GM21526 (cell line): ENCODE results near the gene SURF1.
"Not testable (repeated sequence)": the region's sequence is repeated elsewhere in the genome, so short reads cannot be mapped to it uniquely, and the experiment has no call there.

Experiments
- ATAC-seq: cut with Tn5 transposase; IDR thresholded peaks from one replicate; pipeline ENCODE4 v1.9.1; 2021; ENCODE audit warnings: moderate library complexity; ENCODE audit not compliant: unreplicated experiment, low FRiP score

SURF1 gene

GRCh38 chr9:133384736-133385321 lies 28.5 kb upstream of the SURF1 start:
- ATAC-seq, result no peak

GRCh38 chr9:133383438-133383837 lies 27.2 kb upstream of the SURF1 start:
- ATAC-seq, result no peak

GRCh38 chr9:133382507-133383141 lies 26.3 kb upstream of the SURF1 start:
- no peak for ATAC-seq

GRCh38 chr9:133380734-133381133 lies 24.4 kb upstream of the SURF1 start:
- no peak for ATAC-seq

GRCh38 chr9:133379153-133380086 lies 23.1 kb upstream of the SURF1 start:
- ATAC-seq, result no peak

- no peak for ATAC-seq
Measured at GRCh38 chr9:133378408-133378962, 22.2 kb upstream of the SURF1 start.

GRCh38 chr9:133377721-133378216 lies 21.5 kb upstream of the SURF1 start:
- no peak for ATAC-seq

GRCh38 chr9:133377280-133377679 lies 21.0 kb upstream of the SURF1 start:
- not testable (repeated sequence) for ATAC-seq

GRCh38 chr9:133375724-133376654 lies 19.7 kb upstream of the SURF1 start, which contains the start of the genes STKLD1 and SURF4:
Gene STKLD1 (plus strand): TSS chr9:133376366. CDS start chr9:133376474, 108 bp downstream.
Gene SURF4 (minus strand): TSS chr9:133376060. CDS start chr9:133375969, 91 bp downstream.
- ATAC-seq, result peak; percentile 76

- ATAC-seq, result peak; percentile 10
Measured at GRCh38 chr9:133375116-133375723, 18.9 kb upstream of the SURF1 start.

- ATAC-seq, result no peak
Measured at GRCh38 chr9:133374612-133375115, 18.4 kb upstream of the SURF1 start.

- no peak for ATAC-seq
Measured at GRCh38 chr9:133372144-133372543, 15.9 kb upstream of the SURF1 start.

GRCh38 chr9:133371261-133371711 lies 15.0 kb upstream of the SURF1 start:
- no peak for ATAC-seq

- ATAC-seq, result no peak
Measured at GRCh38 chr9:133370685-133371084, 14.4 kb upstream of the SURF1 start.

- no peak for ATAC-seq
Measured at GRCh38 chr9:133369933-133370332, 13.6 kb upstream of the SURF1 start.

- ATAC-seq, result no peak
Measured at GRCh38 chr9:133369422-133369821, 13.1 kb upstream of the SURF1 start.

- no peak for ATAC-seq
Measured at GRCh38 chr9:133368249-133368881, 12.1 kb upstream of the SURF1 start.

- ATAC-seq, result no peak
Measured at GRCh38 chr9:133367778-133368177, 11.5 kb upstream of the SURF1 start.
